ENCODE data around the gene DLST.

Gene DLST

GRCh38 chr14:74840603-74841030, 41.1 kb upstream of the DLST start:
- Histone ChIP-seq H4K20me1 (ENCODE audit: insufficient read depth, low read length) (no peaks in the 10 kb centered on the region), H3K79me2 (ENCODE audit: low read length) (no peaks in the 10 kb centered on the region), H3K4me3 (ENCODE audit: low read length) (no peak overlapping the region), H2AFZ (ENCODE audit: low read length) (no peak overlapping the region), H3K27me3 (replicated peaks; ENCODE audit: insufficient read depth, low read length) (no peaks in the 10 kb centered on the region), H3K4me1 (ENCODE audit: low read length) (peaks cover 55% of the 10 kb centered on the region), H3K4me2 (ENCODE audit: low read depth, low read length) (peak overlapping the region; percentile 66), H3K9me3 (replicated peaks; ENCODE audit: insufficient read depth, low read length) (no peaks in the 10 kb centered on the region), H3K9me2 (replicated peaks; ENCODE audit: insufficient read depth, low read length) (no peaks in the 10 kb centered on the region), H3K27ac (ENCODE audit: low read length) (peak overlapping the region; percentile 72; the same call in 1 of the 2 replicates), H3K9ac (ENCODE audit: low read length) (no peak overlapping the region), H3K36me3 (replicated peaks; ENCODE audit: insufficient read depth, low read length) (no peaks in the 10 kb centered on the region), H3F3A (ENCODE audit: insufficient read depth, low read length) (peaks cover 29% of the 10 kb centered on the region)
- DNase-seq = peak; percentile 59
- no peak for TF ChIP-seq CTCF (IDR thresholded peaks at IDR 0.05; ENCODE audit: low read length)
- no peak for TF ChIP-seq EZH2 (optimal IDR thresholded peaks at IDR 0.05; ENCODE audit: low read depth, low read length)
- no peak for TF ChIP-seq EZH2phosphoT487 (IDR thresholded peaks at IDR 0.05; ENCODE audit: low read length)

- Histone ChIP-seq H3K27me3 (replicated peaks; ENCODE audit: insufficient read depth, low read length) (no peaks in the 10 kb centered on the region), H3K4me1 (ENCODE audit: low read length) (peaks cover 47% of the 10 kb centered on the region), H3K4me3 (ENCODE audit: low read length) (no peak overlapping the region), H3K4me2 (ENCODE audit: low read depth, low read length) (peak overlapping the region; percentile 66; the same call in 1 of the 2 replicates), H3F3A (ENCODE audit: insufficient read depth, low read length) (peaks cover 25% of the 10 kb centered on the region), H3K9me3 (replicated peaks; ENCODE audit: insufficient read depth, low read length) (no peaks in the 10 kb centered on the region), H3K36me3 (replicated peaks; ENCODE audit: insufficient read depth, low read length) (no peaks in the 10 kb centered on the region), H3K79me2 (ENCODE audit: low read length) (no peaks in the 10 kb centered on the region), H4K20me1 (ENCODE audit: insufficient read depth, low read length) (no peaks in the 10 kb centered on the region), H2AFZ (ENCODE audit: low read length) (no peak overlapping the region), H3K27ac (ENCODE audit: low read length) (peak overlapping the region; percentile 72), H3K9ac (ENCODE audit: low read length) (0 out of 2 replicates have a peak overlapping the region, but pooled peaks have one; percentile 2), H3K9me2 (replicated peaks; ENCODE audit: insufficient read depth, low read length) (no peaks in the 10 kb centered on the region)
- peak; percentile 67 for DNase-seq
- no peak for TF ChIP-seq EZH2phosphoT487 (IDR thresholded peaks at IDR 0.05; ENCODE audit: low read length)
- TF ChIP-seq CTCF (IDR thresholded peaks at IDR 0.05; ENCODE audit: low read length) = no peak
- no peak for TF ChIP-seq EZH2 (optimal IDR thresholded peaks at IDR 0.05; ENCODE audit: low read depth, low read length)
Observed at GRCh38 chr14:74841230-74842207, 40.2 kb upstream of the DLST start.

- H3K27me3 ChIP-seq (replicated peaks; ENCODE audit: insufficient read depth, low read length) = no peaks in the 10 kb centered on the region
- peaks cover 20% of the 10 kb centered on the region for H3F3A ChIP-seq (ENCODE audit: insufficient read depth, low read length)
- no peaks in the 10 kb centered on the region for H3K9me2 ChIP-seq (replicated peaks; ENCODE audit: insufficient read depth, low read length)
- DNase-seq = no peak
- H3K4me2 ChIP-seq (ENCODE audit: low read depth, low read length) = no peak overlapping the region
- H3K4me1 ChIP-seq (ENCODE audit: low read length) = peaks cover 29% of the 10 kb centered on the region
- TF ChIP-seq EZH2 (optimal IDR thresholded peaks at IDR 0.05; ENCODE audit: low read depth, low read length) (no peak), CTCF (IDR thresholded peaks at IDR 0.05; ENCODE audit: low read length) (no peak), EZH2phosphoT487 (IDR thresholded peaks at IDR 0.05; ENCODE audit: low read length) (no peak)
- H2AFZ ChIP-seq (ENCODE audit: low read length) = no peak overlapping the region
- no peak overlapping the region for H3K27ac ChIP-seq (ENCODE audit: low read length)
- H3K9ac ChIP-seq (ENCODE audit: low read length) = no peak overlapping the region
- no peak overlapping the region for H3K4me3 ChIP-seq (ENCODE audit: low read length)
- H3K9me3 ChIP-seq (replicated peaks; ENCODE audit: insufficient read depth, low read length) = no peaks in the 10 kb centered on the region
- no peaks in the 10 kb centered on the region for H3K79me2 ChIP-seq (ENCODE audit: low read length)
- no peaks in the 10 kb centered on the region for H3K36me3 ChIP-seq (replicated peaks; ENCODE audit: insufficient read depth, low read length)
- no peaks in the 10 kb centered on the region for H4K20me1 ChIP-seq (ENCODE audit: insufficient read depth, low read length)
Observed at GRCh38 chr14:74843653-74844052, 38.1 kb upstream of the DLST start.
